Esophagus muscularis mucosa (tissue), 4 donors: ENCODE data around the gene DISP2.

Experiments used
- EP300 ChIP-seq: sonication (generic); formaldehyde crosslinking; IDR thresholded peaks from one replicate; pipeline ENCODE4 v1.6.1; 2017; ENCODE audit warnings: antibody characterized with exemption
- POLR2A ChIP-seq: fragments of 450-650 bp; IDR thresholded peaks from one replicate; pipeline ENCODE4 v1.6.1; 2017; ENCODE audit warnings: antibody characterized with exemption, moderate library complexity, mild to moderate bottlenecking, low read depth
- POLR2AphosphoS5 ChIP-seq, 2 donors: sonication (generic); formaldehyde crosslinking; IDR thresholded peaks; one replicate each; pipeline ENCODE4 v1.6.1; 2017; ENCODE audit warnings: antibody characterized with exemption in 2 of 2
- TF ChIP-seq, protein P1 (sequence below), 3 experiments: fragments of 200-600 bp in 2 of 3; fragments of 450-650 bp in 1 of 3; sonication (generic) in 2 of 3; IDR thresholded peaks; one replicate each; pipeline ENCODE4 v1.5.1; 2017 to 2019; ENCODE audit warnings: antibody characterized with exemption in 3 of 3, mild to moderate bottlenecking in 2 of 3, moderate library complexity in 1 of 3

DNA sequence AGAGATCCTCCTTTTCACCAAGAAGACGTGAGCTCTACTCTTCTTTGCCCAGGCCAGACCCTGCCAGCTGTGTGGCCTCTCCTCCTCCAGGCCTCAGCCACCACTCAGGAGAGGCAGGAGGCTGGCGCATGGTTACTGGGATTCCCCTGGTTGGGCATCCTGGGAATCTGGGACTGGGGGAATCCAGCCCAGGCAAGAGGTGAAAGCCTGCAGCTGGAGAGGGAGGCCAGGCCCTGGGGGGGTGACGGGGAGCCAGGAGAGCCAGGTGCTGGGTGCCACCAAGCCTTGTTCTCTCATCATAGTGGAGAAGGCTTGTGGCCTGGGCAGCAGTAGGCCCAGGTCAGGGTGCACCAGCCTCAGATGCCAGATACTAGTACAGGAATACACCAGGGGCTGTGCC lies 23.5 kb upstream of the DISP2 start:
- TF ChIP-seq, protein P1, sequence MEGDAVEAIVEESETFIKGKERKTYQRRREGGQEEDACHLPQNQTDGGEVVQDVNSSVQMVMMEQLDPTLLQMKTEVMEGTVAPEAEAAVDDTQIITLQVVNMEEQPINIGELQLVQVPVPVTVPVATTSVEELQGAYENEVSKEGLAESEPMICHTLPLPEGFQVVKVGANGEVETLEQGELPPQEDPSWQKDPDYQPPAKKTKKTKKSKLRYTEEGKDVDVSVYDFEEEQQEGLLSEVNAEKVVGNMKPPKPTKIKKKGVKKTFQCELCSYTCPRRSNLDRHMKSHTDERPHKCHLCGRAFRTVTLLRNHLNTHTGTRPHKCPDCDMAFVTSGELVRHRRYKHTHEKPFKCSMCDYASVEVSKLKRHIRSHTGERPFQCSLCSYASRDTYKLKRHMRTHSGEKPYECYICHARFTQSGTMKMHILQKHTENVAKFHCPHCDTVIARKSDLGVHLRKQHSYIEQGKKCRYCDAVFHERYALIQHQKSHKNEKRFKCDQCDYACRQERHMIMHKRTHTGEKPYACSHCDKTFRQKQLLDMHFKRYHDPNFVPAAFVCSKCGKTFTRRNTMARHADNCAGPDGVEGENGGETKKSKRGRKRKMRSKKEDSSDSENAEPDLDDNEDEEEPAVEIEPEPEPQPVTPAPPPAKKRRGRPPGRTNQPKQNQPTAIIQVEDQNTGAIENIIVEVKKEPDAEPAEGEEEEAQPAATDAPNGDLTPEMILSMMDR (IDR thresholded peaks at IDR 0.05) = no peak
- TF ChIP-seq POLR2AphosphoS5 (IDR thresholded peaks at IDR 0.05) (no peak), POLR2A (no peak), EP300 (no peak)
